ENCODE results near the gene SVOP. TPM values are rescaled to one million over a fixed set of nuclear protein-coding genes. Genes with fewer than 3 reads are reported as not detected.

The SVOP gene
- total RNA-seq, 1 experiment from 2014 or later, result 0.47 TPM

DNA sequence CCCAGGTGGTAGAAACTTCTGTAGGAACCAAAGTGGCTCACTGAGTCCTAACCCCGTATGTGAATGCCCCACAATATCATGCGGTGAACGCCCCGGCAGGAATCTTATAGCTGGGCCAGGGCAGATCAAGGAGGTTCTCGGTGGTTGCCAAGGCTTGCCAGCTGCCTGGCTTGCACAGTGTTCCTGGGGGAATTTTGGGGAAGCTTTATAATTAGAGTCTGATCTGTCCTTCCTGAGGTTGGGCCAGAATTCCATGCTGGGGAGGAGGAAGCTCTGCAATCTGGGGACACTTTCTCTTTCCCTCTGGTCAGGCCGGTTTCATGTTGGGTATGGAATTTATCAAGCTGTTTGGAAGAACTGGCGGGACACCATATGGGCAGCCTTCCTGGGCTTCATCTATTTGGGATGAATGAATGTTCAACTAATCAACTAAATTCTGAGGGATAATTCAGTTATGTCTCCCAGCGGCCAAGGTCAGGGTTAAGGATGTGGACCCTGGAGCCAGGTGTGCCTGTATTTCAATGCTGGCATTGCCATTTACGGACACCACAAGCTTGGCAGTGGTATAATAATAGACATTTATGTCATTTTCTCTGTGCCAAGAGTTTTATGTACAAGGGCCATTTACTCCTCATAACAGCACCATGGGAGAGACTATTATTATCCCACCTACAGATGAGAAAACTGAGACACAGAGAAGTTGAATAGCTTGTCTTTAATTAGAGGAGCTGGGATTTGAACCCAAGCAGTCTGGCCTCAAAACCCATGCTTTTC, 54.3 kb downstream of the SVOP start (continued):
- TF ChIP-seq, protein P1, sequence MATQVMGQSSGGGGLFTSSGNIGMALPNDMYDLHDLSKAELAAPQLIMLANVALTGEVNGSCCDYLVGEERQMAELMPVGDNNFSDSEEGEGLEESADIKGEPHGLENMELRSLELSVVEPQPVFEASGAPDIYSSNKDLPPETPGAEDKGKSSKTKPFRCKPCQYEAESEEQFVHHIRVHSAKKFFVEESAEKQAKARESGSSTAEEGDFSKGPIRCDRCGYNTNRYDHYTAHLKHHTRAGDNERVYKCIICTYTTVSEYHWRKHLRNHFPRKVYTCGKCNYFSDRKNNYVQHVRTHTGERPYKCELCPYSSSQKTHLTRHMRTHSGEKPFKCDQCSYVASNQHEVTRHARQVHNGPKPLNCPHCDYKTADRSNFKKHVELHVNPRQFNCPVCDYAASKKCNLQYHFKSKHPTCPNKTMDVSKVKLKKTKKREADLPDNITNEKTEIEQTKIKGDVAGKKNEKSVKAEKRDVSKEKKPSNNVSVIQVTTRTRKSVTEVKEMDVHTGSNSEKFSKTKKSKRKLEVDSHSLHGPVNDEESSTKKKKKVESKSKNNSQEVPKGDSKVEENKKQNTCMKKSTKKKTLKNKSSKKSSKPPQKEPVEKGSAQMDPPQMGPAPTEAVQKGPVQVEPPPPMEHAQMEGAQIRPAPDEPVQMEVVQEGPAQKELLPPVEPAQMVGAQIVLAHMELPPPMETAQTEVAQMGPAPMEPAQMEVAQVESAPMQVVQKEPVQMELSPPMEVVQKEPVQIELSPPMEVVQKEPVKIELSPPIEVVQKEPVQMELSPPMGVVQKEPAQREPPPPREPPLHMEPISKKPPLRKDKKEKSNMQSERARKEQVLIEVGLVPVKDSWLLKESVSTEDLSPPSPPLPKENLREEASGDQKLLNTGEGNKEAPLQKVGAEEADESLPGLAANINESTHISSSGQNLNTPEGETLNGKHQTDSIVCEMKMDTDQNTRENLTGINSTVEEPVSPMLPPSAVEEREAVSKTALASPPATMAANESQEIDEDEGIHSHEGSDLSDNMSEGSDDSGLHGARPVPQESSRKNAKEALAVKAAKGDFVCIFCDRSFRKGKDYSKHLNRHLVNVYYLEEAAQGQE (IDR thresholded peaks at IDR 0.05; ENCODE audit: low read depth), result no peak
- no peak for TF ChIP-seq MAX (IDR thresholded peaks at IDR 0.05)
- no peak for TF ChIP-seq FOSL1 (IDR thresholded peaks at IDR 0.05; ENCODE audit: low read depth)

GRCh38 chr12:108965886-108966285, 55.0 kb downstream of the SVOP start:
- BruUV-seq (replicated peaks), result no TSS peak
- ATAC-seq, result no peak
- Histone ChIP-seq H3K9me3 (ENCODE audit: control insufficient read depth in 1 of 2, insufficient read depth in 1 of 2, low read depth in 1 of 2, low read length in 2 of 2) (no peaks in the 10 kb centered on the region), H3K27me3 (ENCODE audit: insufficient read depth, low read length) (no peaks in the 10 kb centered on the region), H3K4me3 (replicated peaks in 1 of 2; ENCODE audit: low read depth in 1 of 2, low read length in 2 of 2) (no peak overlapping the region), H3K4me2 (ENCODE audit: low read length) (no peak overlapping the region), H3K27ac (ENCODE audit: low read depth, low read length) (no peak overlapping the region), H3K9me2 (ENCODE audit: insufficient read depth) (no peaks in the 10 kb centered on the region), H3K79me2 (ENCODE audit: insufficient read depth, low read length) (no peaks in the 10 kb centered on the region), H4K20me1 (ENCODE audit: insufficient read depth) (no peaks in the 10 kb centered on the region), H3K4me1 (ENCODE audit: control insufficient read depth in 1 of 2, insufficient read depth in 2 of 2, low read length in 2 of 2) (peaks cover 0 to 8% of the 10 kb centered on the region in 2 experiments; a peak in 2 of 4 replicates), H2AFZ (ENCODE audit: low read depth, low read length, poor library complexity, severe bottlenecking) (no peak overlapping the region), H3K36me3 (ENCODE audit: control insufficient read depth in 1 of 2, insufficient read depth in 2 of 2, low read length in 2 of 2) (no peaks in the 10 kb centered on the region), H3K9ac (ENCODE audit: low read length) (no peak overlapping the region)
- CTCF ChIA-PET, result no interaction called here
- no peak for DNase-seq (ENCODE audit: low read depth, low spot score)
- RAD21 ChIA-PET (ENCODE audit: low non-redundant PET in 1 of 2, low total read pairs in 2 of 2, uncharacterized antibody in 2 of 2, unreplicated experiment in 2 of 2), result no interaction called here
- intact Hi-C loops (cut with micrococcal nuclease), result no loop called here
- no peak for TF ChIP-seq JUND (IDR thresholded peaks at IDR 0.05)
- POLR2A ChIA-PET, result no interaction called here

Data from HCT116 (cell line).